ENCODE data around the gene OLFML1. TPM values are rescaled to one million over a fixed set of nuclear protein-coding genes. Genes with fewer than 3 reads are reported as not detected.
"Not testable (repeated sequence)": the region's sequence is repeated elsewhere in the genome, so short reads cannot be mapped to it uniquely, and the experiment has no call there.

OLFML1 gene
- total RNA-seq, 2 donors from 2014 or later = 0.81 to 1.5 TPM

DNA sequence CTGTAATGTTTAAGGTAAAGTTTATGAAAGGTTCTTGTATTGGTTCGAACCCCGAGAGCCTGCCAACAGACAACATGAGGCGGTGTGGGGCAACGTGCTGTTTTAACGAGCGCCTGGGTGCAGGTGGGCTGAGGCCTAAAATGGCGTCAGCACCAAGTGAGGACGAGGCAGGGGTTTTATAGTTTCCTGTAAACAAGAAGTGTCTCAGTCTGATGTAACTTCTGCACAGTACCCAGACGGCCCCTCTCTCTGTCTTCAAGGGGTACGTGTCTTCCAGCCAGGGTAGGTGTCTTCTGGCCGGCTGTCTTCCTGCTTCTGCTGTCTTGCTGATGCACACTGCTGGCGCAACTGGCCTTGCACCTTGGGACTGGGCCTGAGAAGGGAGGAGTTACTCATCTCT is 31.2 kb downstream of the OLFML1 start:
- WGBS, 2 experiments (ENCODE audit: insufficient coverage in 1 of 2, insufficient read length in 1 of 2) = 94 to 99% methylated on average over 9 to 12 of the region's 12 CpGs
- H3K27me3 Mint-ChIP-seq (ENCODE audit: insufficient read depth) = peaks cover 25% of the 10 kb centered on the region
- H3K9ac ChIP-seq (ENCODE audit: extremely low read depth, low read length, poor library complexity, severe bottlenecking) = no peak overlapping the region
- no peaks in the 10 kb centered on the region for H3K9me3 ChIP-seq (ENCODE audit: control insufficient read depth, low read length)
- peaks cover 35% of the 10 kb centered on the region for H3K4me1 Mint-ChIP-seq
- no peaks in the 10 kb centered on the region for H3K36me3 ChIP-seq (ENCODE audit: control insufficient read depth, insufficient read depth, low read length)
- no peak overlapping the region for H3K4me3 Mint-ChIP-seq
- H3K27ac Mint-ChIP-seq = no peak overlapping the region
- H3K36me3 Mint-ChIP-seq (ENCODE audit: low read depth) = no peaks in the 10 kb centered on the region
- peaks cover 7% of the 10 kb centered on the region for H3K27me3 ChIP-seq (ENCODE audit: control insufficient read depth, insufficient read depth, low read length, poor library complexity, severe bottlenecking)
- TF ChIP-seq, protein P1, sequence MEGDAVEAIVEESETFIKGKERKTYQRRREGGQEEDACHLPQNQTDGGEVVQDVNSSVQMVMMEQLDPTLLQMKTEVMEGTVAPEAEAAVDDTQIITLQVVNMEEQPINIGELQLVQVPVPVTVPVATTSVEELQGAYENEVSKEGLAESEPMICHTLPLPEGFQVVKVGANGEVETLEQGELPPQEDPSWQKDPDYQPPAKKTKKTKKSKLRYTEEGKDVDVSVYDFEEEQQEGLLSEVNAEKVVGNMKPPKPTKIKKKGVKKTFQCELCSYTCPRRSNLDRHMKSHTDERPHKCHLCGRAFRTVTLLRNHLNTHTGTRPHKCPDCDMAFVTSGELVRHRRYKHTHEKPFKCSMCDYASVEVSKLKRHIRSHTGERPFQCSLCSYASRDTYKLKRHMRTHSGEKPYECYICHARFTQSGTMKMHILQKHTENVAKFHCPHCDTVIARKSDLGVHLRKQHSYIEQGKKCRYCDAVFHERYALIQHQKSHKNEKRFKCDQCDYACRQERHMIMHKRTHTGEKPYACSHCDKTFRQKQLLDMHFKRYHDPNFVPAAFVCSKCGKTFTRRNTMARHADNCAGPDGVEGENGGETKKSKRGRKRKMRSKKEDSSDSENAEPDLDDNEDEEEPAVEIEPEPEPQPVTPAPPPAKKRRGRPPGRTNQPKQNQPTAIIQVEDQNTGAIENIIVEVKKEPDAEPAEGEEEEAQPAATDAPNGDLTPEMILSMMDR (conservative IDR thresholded peaks at IDR 0.05) = no peak
- H3K4me1 ChIP-seq (ENCODE audit: control insufficient read depth, insufficient read depth, low read length) = peaks cover 18% of the 10 kb centered on the region
- H3K4me3 ChIP-seq (ENCODE audit: low read length) = peak overlapping the region; percentile 89
- H3K27ac ChIP-seq (ENCODE audit: low read depth, low read length) = no peak overlapping the region
- DNase-seq = no peak
- no peaks in the 10 kb centered on the region for H3K9me3 Mint-ChIP-seq

- not testable (repeated sequence) for H3K27ac Mint-ChIP-seq; H3K27me3 ChIP-seq (ENCODE audit: control insufficient read depth, insufficient read depth, low read length, poor library complexity, severe bottlenecking); H3K4me3 Mint-ChIP-seq; H3K9me3 ChIP-seq (ENCODE audit: control insufficient read depth, low read length); H3K9ac ChIP-seq (ENCODE audit: extremely low read depth, low read length, poor library complexity, severe bottlenecking); DNase-seq; H3K4me3 ChIP-seq (ENCODE audit: low read length); H3K36me3 Mint-ChIP-seq (ENCODE audit: low read depth); H3K36me3 ChIP-seq (ENCODE audit: control insufficient read depth, insufficient read depth, low read length); H3K4me1 ChIP-seq (ENCODE audit: control insufficient read depth, insufficient read depth, low read length); H3K27ac ChIP-seq (ENCODE audit: low read depth, low read length); H3K9me3 Mint-ChIP-seq
- H3K4me1 Mint-ChIP-seq = peaks cover 25% of the 10 kb centered on the region
- WGBS, 2 experiments (ENCODE audit: insufficient coverage in 1 of 2, insufficient read length in 1 of 2) = 94% methylated on average over 13 of the region's 13 CpGs; no CpG with 5 or more reads in 1 of the 2 experiments
- peaks cover 25% of the 10 kb centered on the region for H3K27me3 Mint-ChIP-seq (ENCODE audit: insufficient read depth)
Measured at GRCh38 chr11:7517743-7518142, 32.4 kb downstream of the OLFML1 start.

DNA sequence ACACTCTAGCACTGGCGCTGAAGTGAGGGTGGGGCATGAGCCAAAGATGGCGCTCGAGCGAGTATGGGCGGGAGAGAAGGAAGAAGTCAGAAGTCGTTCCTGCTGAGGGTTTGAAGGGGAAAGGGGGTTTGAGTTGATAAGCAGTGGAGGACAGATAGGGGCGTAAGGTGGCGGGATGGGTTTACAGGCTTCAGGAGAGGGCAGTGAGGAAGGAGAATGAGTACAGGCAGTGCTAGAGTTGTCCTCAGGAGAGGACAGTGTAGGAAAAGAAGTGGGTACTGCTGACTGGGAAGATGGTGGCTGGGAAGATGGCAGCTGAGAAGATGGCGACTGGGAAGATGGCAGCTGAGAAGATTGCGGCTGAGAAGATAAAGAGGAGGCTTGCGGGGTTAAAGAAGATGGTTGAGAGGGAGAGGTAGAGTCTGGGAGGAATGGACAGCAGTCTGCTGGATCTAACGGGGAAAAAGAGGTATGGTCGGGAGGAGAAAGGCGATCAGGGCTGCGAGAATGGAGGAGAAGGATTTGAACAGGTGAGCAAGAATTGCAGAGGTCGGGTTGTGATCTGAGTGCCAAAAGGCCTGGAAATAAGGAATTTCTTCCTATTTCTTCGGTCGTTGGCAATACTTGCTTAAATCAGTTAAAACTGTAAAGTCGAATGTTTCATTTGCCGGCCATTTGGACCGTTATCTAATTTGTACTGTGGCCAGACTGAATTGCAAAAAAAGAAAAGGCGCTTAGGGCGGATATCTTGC is 33.7 kb downstream of the OLFML1 start:
- no peaks in the 10 kb centered on the region for H3K9me3 Mint-ChIP-seq
- H3K36me3 ChIP-seq (ENCODE audit: control insufficient read depth, insufficient read depth, low read length) = no peaks in the 10 kb centered on the region
- TF ChIP-seq, protein P1 (conservative IDR thresholded peaks at IDR 0.05) = no peak
- WGBS, 2 experiments (ENCODE audit: insufficient coverage in 1 of 2, insufficient read length in 1 of 2) = 88 to 90% methylated on average over 20 to 23 of the region's 23 CpGs
- no peak overlapping the region for H3K4me3 Mint-ChIP-seq
- H3K27me3 ChIP-seq (ENCODE audit: control insufficient read depth, insufficient read depth, low read length, poor library complexity, severe bottlenecking) = peaks cover 7% of the 10 kb centered on the region
- no peak overlapping the region for H3K4me3 ChIP-seq (ENCODE audit: low read length)
- H3K36me3 Mint-ChIP-seq (ENCODE audit: low read depth) = no peaks in the 10 kb centered on the region
- peaks cover 7% of the 10 kb centered on the region for H3K4me1 ChIP-seq (ENCODE audit: control insufficient read depth, insufficient read depth, low read length)
- H3K4me1 Mint-ChIP-seq = peaks cover 19% of the 10 kb centered on the region
- no peaks in the 10 kb centered on the region for H3K9me3 ChIP-seq (ENCODE audit: control insufficient read depth, low read length)
- H3K27me3 Mint-ChIP-seq (ENCODE audit: insufficient read depth) = peaks cover 26% of the 10 kb centered on the region
- no peak overlapping the region for H3K9ac ChIP-seq (ENCODE audit: extremely low read depth, low read length, poor library complexity, severe bottlenecking)
- H3K27ac ChIP-seq (ENCODE audit: low read depth, low read length) = no peak overlapping the region
- H3K27ac Mint-ChIP-seq = no peak overlapping the region
- no peak for DNase-seq

All from endodermal cell (in vitro differentiated cells).